Daoy (cell line): ENCODE data around the gene OR52I1. TPM values are rescaled to one million over a fixed set of nuclear protein-coding genes. Genes with fewer than 3 reads are reported as not detected.
A peak's percentile ranks its signal among the peaks of the same experiment; 100 is the strongest.

Source experiments
- DNase-seq: peaks from one replicate; pipeline ENCODE4 v3.0.0-alpha.2; 2015; ENCODE audit warnings: low read depth
- total RNA-seq: library from RNA; depleted of rRNA; stranded (reverse); fragments of >200 nt; shearing (Covaris generic); gene quantifications from 2 replicates; pipeline ENCODE4 v1.2.3, GENCODE V29; 2014; rRNA removed

Gene OR52I1
- total RNA-seq, 1 experiment from 2014 or later, result not detected

GRCh38 chr11:4611986-4612385, 18.1 kb downstream of the OR52I1 start:
- DNase-seq, result no peak

- no peak for DNase-seq
Observed at GRCh38 chr11:4615856-4616444, 22.1 kb downstream of the OR52I1 start.

- DNase-seq, result no peak
Observed at GRCh38 chr11:4619514-4619913, 25.7 kb downstream of the OR52I1 start.

- DNase-seq, result peak; percentile 60
Observed at GRCh38 chr11:4626207-4627099, 32.6 kb downstream of the OR52I1 start.

- no peak for DNase-seq
Observed at GRCh38 chr11:4636136-4636535, 42.3 kb downstream of the OR52I1 start.

- DNase-seq, result peak; percentile 64
Observed at GRCh38 chr11:4636962-4637661, 43.3 kb downstream of the OR52I1 start, which contains the start of gene OR51D1. Gene OR51D1 (plus strand): TSS chr11:4637477. CDS start chr11:4639791, 2,314 bp downstream.

GRCh38 chr11:4637662-4638047, 43.8 kb downstream of the OR52I1 start:
- no peak for DNase-seq

- DNase-seq, result no peak
Observed at GRCh38 chr11:4639931-4640330, 46.1 kb downstream of the OR52I1 start.

- no peak for DNase-seq
Observed at GRCh38 chr11:4641501-4641900, 47.7 kb downstream of the OR52I1 start.

- no peak for DNase-seq
Observed at GRCh38 chr11:4642043-4642442, 48.2 kb downstream of the OR52I1 start.

GRCh38 chr11:4643076-4643475, 49.2 kb downstream of the OR52I1 start:
- DNase-seq, result no peak

GRCh38 chr11:4643682-4644081, 49.8 kb downstream of the OR52I1 start, which contains the start of gene OR51E1:
Gene OR51E1 (plus strand): TSS chr11:4643982. CDS start chr11:4652527, 8,545 bp downstream.
- no peak for DNase-seq

- no peak for DNase-seq
Observed at GRCh38 chr11:4644233-4644632, 50.4 kb downstream of the OR52I1 start.

Other genes starting within 250 kb of the OR52I1 start
- gene OR52B4, start 225.7 kb upstream of the OR52I1 start, total RNA-seq, result not detected in 2 replicates
- 5.4 and 8.6 TPM in 2 replicates for gene TRIM21, start 200.3 kb upstream of the OR52I1 start, total RNA-seq
- not detected in 2 replicates for gene OR52K2, start 144.7 kb upstream of the OR52I1 start, total RNA-seq
- not detected in 2 replicates for gene OR52K1, start 111.4 kb upstream of the OR52I1 start, total RNA-seq
- gene OR52M1, start 48.8 kb upstream of the OR52I1 start, total RNA-seq, result not detected in 2 replicates
- not detected in 2 replicates for gene OR52I2, start 12.3 kb upstream of the OR52I1 start, total RNA-seq
- gene TRIM68, start 14.2 kb downstream of the OR52I1 start, total RNA-seq, result 5.4 and 9.6 TPM in 2 replicates
- not detected in 2 replicates for gene OR51D1, start 43.4 kb downstream of the OR52I1 start, total RNA-seq
- not detected in 2 replicates for gene OR51E1, start 49.9 kb downstream of the OR52I1 start, total RNA-seq
- gene OR51E2, start 103.8 kb downstream of the OR52I1 start, total RNA-seq, result 0.06 TPM in 1 of 2 replicates, not detected in the other
- gene MMP26, start 110.7 kb downstream of the OR52I1 start, total RNA-seq, result not detected in 2 replicates
- gene OR51F1, start 175.9 kb downstream of the OR52I1 start, total RNA-seq, result not detected in 2 replicates
- gene OR52R1, start 210.3 kb downstream of the OR52I1 start, total RNA-seq, result not detected in 2 replicates
- not detected in 2 replicates for gene OR51F2, start 227.3 kb downstream of the OR52I1 start, total RNA-seq